Stimulated activated CD4-positive, alpha-beta T cell treated with anti-CD3 and anti-CD28 coated beads, Interleukin-4, amount 100 ng/mL, for 48 hours (primary cell): Measurements from ENCODE around the gene ATXN7L1.
"Not testable (repeated sequence)": the region's sequence is repeated elsewhere in the genome, so short reads cannot be mapped to it uniquely, and the experiment has no call there.

Experiments used
- DNase-seq, 2 donors: peaks; one replicate each; pipeline ENCODE4 v3.0.0-alpha.2; 2020; ENCODE audit warnings: low read depth in 2 of 2

ATXN7L1 gene

GRCh38 chr7:105860793-105861192 is 15.6 kb downstream of the ATXN7L1 start:
- DNase-seq, result no peak

GRCh38 chr7:105857009-105857952 is 19.1 kb downstream of the ATXN7L1 start:
- no peak for DNase-seq

- no peak for DNase-seq
These were observed 21.9 kb downstream of the ATXN7L1 start for GRCh38 chr7:105854498-105854897.

- DNase-seq, result no peak
These were observed 22.4 kb downstream of the ATXN7L1 start for GRCh38 chr7:105853931-105854419.

- DNase-seq, result no peak
These were observed 25.3 kb downstream of the ATXN7L1 start for GRCh38 chr7:105851064-105851463.

GRCh38 chr7:105849122-105849855 is 27.1 kb downstream of the ATXN7L1 start:
- DNase-seq, result peak; percentile 45 to 51

GRCh38 chr7:105846404-105846803 is 30.0 kb downstream of the ATXN7L1 start:
- DNase-seq, result no peak

- not testable (repeated sequence) for DNase-seq
These were observed 31.7 kb downstream of the ATXN7L1 start for GRCh38 chr7:105844681-105845080.

GRCh38 chr7:105841866-105842265 is 34.5 kb downstream of the ATXN7L1 start:
- DNase-seq, result no peak

- DNase-seq, result no peak
These were observed 35.2 kb downstream of the ATXN7L1 start for GRCh38 chr7:105840981-105841749.

GRCh38 chr7:105839266-105839665 is 37.1 kb downstream of the ATXN7L1 start:
- no peak for DNase-seq

- no peak for DNase-seq
These were observed 37.7 kb downstream of the ATXN7L1 start for GRCh38 chr7:105838627-105839231.

GRCh38 chr7:105837765-105838626 is 38.4 kb downstream of the ATXN7L1 start:
- DNase-seq, result no peak

- no peak for DNase-seq
These were observed 41.0 kb downstream of the ATXN7L1 start for GRCh38 chr7:105835441-105835840.

GRCh38 chr7:105831824-105832535 is 44.4 kb downstream of the ATXN7L1 start:
- no peak for DNase-seq

- DNase-seq, result no peak
These were observed 45.1 kb downstream of the ATXN7L1 start for GRCh38 chr7:105831302-105831620.

GRCh38 chr7:105830405-105831301 is 45.7 kb downstream of the ATXN7L1 start:
- no peak for DNase-seq

GRCh38 chr7:105829681-105830322 is 46.6 kb downstream of the ATXN7L1 start:
- no peak for DNase-seq
